KMS-11 (cell line): Measurements from ENCODE around the gene TACSTD2.

Experiments
- H2AFZ ChIP-seq: fragments of 200-600 bp; sonication (generic); 2 replicates; pipeline ENCODE4 v1.6.1; 2016; ENCODE audit warnings: antibody characterized with exemption, mixed run types, low read depth
- H3K27ac ChIP-seq: fragments of 200-600 bp; sonication (generic); 2 replicates; pipeline ENCODE4 v1.6.1; 2016; ENCODE audit warnings: mild to moderate bottlenecking, mixed run types
- H3K27me3 ChIP-seq: fragments of 200-600 bp; sonication (generic); 2 replicates; pipeline ENCODE4 v1.6.1; 2017; ENCODE audit warnings: mild to moderate bottlenecking, low read depth, mixed run types, moderate library complexity; ENCODE audit not compliant: insufficient read depth
- H3K36me3 ChIP-seq: fragments of 200-600 bp; sonication (generic); 2 replicates; pipeline ENCODE4 v1.6.1; 2017; ENCODE audit warnings: mild to moderate bottlenecking, mixed run types; ENCODE audit not compliant: insufficient read depth
- H3K4me1 ChIP-seq: fragments of 200-600 bp; sonication (generic); 2 replicates; pipeline ENCODE4 v1.6.1; 2016; ENCODE audit warnings: mild to moderate bottlenecking, low read depth, mixed run types; ENCODE audit not compliant: poor library complexity, severe bottlenecking
- H3K4me2 ChIP-seq: fragments of 200-600 bp; sonication (generic); 2 replicates; pipeline ENCODE4 v1.7.0; 2016; ENCODE audit warnings: mild to moderate bottlenecking, mixed run types
- H3K4me3 ChIP-seq: fragments of 200-600 bp; sonication (generic); IDR thresholded peaks from 2 replicates; pipeline ENCODE4 v1.6.1; 2017; ENCODE audit warnings: low read depth, low read length, mixed read lengths; ENCODE audit not compliant: insufficient read depth
- H3K79me2 ChIP-seq: fragments of 200-600 bp; sonication (generic); 2 replicates; pipeline ENCODE4 v1.6.1; 2016; ENCODE audit warnings: low read depth, mixed run types; ENCODE audit not compliant: insufficient read depth
- H3K9ac ChIP-seq: fragments of 200-600 bp; sonication (generic); 2 replicates; pipeline ENCODE4 v1.6.1; 2016; ENCODE audit warnings: mild to moderate bottlenecking, mixed run types
- H4K20me1 ChIP-seq: fragments of 200-600 bp; sonication (generic); 2 replicates; pipeline ENCODE4 v1.6.1; 2016; ENCODE audit warnings: mild to moderate bottlenecking, mixed run types; ENCODE audit not compliant: insufficient read depth
- TF ChIP-seq, protein P1 (sequence below): fragments of 200-600 bp; sonication (generic); conservative IDR thresholded peaks from 2 replicates; pipeline ENCODE4 v1.6.1; 2017; ENCODE audit warnings: low read depth, mild to moderate bottlenecking, antibody characterized with exemption, low read length, moderate library complexity, mixed read lengths

The TACSTD2 gene

DNA sequence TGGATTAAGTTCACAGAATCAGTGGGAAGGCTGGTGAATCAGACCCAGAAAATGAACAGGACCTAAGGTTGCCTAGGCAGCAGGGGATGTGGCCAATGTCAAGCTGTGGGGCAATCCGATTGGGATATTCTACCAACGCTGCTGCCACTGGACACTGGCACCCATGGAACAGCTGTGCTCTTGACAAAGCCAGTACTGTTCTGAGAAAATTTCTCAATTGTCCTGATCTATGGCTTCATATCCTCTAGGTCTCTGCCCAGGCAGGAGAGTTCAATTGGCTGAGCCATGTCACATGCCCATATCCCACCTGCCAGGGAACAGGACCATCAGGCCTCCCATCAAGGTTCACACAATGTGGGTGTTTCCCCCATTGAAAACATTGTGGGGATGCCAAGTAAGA, 6.2 kb downstream of the TACSTD2 start:
- Histone ChIP-seq H3K27ac (no peak overlapping the region), H4K20me1 (no peaks in the 10 kb centered on the region), H3K4me1 (peaks cover 9% of the 10 kb centered on the region), H3K36me3 (no peaks in the 10 kb centered on the region), H2AFZ (no peak overlapping the region), H3K79me2 (no peaks in the 10 kb centered on the region), H3K4me2 (no peak overlapping the region), H3K27me3 (no peaks in the 10 kb centered on the region), H3K4me3 (no peak overlapping the region), H3K9ac (no peak overlapping the region)
- TF ChIP-seq, protein P1, sequence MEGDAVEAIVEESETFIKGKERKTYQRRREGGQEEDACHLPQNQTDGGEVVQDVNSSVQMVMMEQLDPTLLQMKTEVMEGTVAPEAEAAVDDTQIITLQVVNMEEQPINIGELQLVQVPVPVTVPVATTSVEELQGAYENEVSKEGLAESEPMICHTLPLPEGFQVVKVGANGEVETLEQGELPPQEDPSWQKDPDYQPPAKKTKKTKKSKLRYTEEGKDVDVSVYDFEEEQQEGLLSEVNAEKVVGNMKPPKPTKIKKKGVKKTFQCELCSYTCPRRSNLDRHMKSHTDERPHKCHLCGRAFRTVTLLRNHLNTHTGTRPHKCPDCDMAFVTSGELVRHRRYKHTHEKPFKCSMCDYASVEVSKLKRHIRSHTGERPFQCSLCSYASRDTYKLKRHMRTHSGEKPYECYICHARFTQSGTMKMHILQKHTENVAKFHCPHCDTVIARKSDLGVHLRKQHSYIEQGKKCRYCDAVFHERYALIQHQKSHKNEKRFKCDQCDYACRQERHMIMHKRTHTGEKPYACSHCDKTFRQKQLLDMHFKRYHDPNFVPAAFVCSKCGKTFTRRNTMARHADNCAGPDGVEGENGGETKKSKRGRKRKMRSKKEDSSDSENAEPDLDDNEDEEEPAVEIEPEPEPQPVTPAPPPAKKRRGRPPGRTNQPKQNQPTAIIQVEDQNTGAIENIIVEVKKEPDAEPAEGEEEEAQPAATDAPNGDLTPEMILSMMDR = no peak

DNA sequence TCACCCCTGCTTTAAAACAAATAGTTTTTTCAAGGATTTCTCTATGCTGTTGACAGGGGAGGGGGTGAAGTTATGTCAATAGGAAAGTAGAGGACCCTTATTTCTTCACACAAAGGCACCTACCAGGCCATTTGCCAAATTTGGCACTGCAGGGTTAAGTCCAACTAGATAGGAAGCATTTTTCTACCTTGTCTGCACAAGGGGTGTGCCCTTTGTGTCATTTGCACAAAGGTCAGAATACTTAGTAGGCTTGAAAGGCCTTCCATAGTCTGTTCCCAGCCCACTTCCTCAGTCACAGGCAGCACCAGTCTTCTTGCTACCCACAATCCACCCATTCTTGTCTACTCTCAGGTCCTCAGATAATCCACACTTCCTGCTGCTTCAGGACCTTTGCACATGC, 7.0 kb downstream of the TACSTD2 start:
- Histone ChIP-seq H3K27me3 (no peaks in the 10 kb centered on the region), H2AFZ (no peak overlapping the region), H3K4me2 (no peak overlapping the region), H3K9ac (no peak overlapping the region), H3K36me3 (no peaks in the 10 kb centered on the region), H4K20me1 (no peaks in the 10 kb centered on the region), H3K4me3 (no peak overlapping the region), H3K79me2 (no peaks in the 10 kb centered on the region), H3K4me1 (peaks cover 9% of the 10 kb centered on the region), H3K27ac (no peak overlapping the region)
- TF ChIP-seq, protein P1 = no peak

DNA sequence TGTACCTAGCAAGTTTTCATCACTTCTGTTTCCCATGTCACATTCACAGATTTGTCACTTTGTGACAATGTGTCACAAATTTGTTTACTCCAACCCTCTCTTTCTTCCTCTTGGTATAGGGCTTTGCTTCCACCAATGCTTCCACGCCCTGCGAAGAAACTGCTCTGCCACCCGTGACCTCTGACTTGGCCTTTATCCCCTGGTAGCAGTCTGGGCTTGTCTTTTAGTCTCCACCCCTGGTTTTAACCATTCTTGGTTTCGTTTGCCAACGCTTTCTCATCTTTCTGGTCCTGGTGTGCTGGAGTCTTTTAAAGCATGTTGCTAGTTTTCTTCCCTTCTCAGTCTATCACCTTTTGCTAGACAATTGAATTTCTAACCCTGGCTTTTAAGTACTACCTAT, 8.1 kb downstream of the TACSTD2 start:
- Histone ChIP-seq H3K4me3 (no peak overlapping the region), H3K79me2 (no peaks in the 10 kb centered on the region), H3K4me1 (peaks cover 7% of the 10 kb centered on the region), H3K36me3 (no peaks in the 10 kb centered on the region), H4K20me1 (no peaks in the 10 kb centered on the region), H3K4me2 (no peak overlapping the region), H3K27me3 (no peaks in the 10 kb centered on the region), H3K9ac (no peak overlapping the region), H2AFZ (no peak overlapping the region), H3K27ac (no peak overlapping the region)
- TF ChIP-seq, protein P1 = no peak

DNA sequence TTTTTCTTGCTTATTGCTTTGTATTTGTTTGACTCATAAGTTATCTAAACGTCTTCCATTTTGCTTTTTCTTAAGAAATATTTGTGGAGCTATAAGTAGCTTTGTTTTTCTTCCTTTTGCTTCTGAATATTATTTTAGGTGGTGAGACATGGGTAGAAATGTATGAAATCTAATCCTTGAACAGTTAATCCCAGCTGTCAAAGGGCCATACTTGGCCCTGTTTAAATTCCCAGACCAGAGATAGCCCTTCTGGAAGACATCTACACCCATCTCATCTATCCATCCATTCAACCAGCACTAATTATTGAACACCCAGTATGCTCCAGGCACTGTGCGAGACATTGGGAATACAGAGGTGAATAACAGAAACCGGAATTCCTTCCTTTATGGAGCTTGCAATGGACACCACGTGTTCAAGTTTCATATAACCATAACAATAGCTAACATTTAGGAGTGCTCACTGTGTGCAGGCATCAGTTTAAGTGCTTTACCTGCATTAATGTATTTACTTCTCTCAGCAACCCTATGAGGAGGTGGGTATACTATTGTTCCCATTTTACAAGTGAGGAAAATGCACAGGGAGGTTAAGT, 8.7 kb downstream of the TACSTD2 start:
- TF ChIP-seq, protein P1 = no peak

More for the DNA sequence above, 8.7 kb downstream of the TACSTD2 start:
- peaks cover 2% of the 10 kb centered on the region for H3K4me1 ChIP-seq
- no peaks in the 10 kb centered on the region for H3K27me3 ChIP-seq
- no peak overlapping the region for H2AFZ ChIP-seq
- H3K79me2 ChIP-seq = no peaks in the 10 kb centered on the region
- no peak overlapping the region for H3K27ac ChIP-seq
- H4K20me1 ChIP-seq = no peaks in the 10 kb centered on the region
- H3K4me3 ChIP-seq = no peak overlapping the region
- no peak overlapping the region for H3K4me2 ChIP-seq
- H3K9ac ChIP-seq = no peak overlapping the region
- H3K36me3 ChIP-seq = no peaks in the 10 kb centered on the region
